GM13977 (cell line): ENCODE measurements around the gene TAAR8.
A peak's percentile ranks its signal among the peaks of the same experiment; 100 is the strongest.
"Not testable (repeated sequence)": the region's sequence is repeated elsewhere in the genome, so short reads cannot be mapped to it uniquely, and the experiment has no call there.

Experiments
- DNase-seq: peaks from one replicate; pipeline ENCODE4 v3.0.0; 2012; ENCODE audit warnings: low spot score
- CTCF ChIP-seq: IDR thresholded peaks from 2 replicates; pipeline ENCODE4 v1.5.1; 2012; ENCODE audit warnings: mild to moderate bottlenecking, control low read depth; ENCODE audit not compliant: insufficient read depth; ENCODE audit errors: extremely low read depth, missing control alignments
- in situ Hi-C: fragments of 300-500 bp; cut with MboI; formaldehyde crosslinking; loops from one replicate; pipeline ENCODE4 v1.12.0; 2022; ENCODE audit warnings: low sequenced_read_pairs, low pct_unique_long_range_greater_than_20kb, mixed read lengths, inconsistent platforms; ENCODE audit not compliant: unreplicated experiment

Gene TAAR8

GRCh38 chr6:132524646-132525045, 27.8 kb upstream of the TAAR8 start:
- DNase-seq: no peak
- TF ChIP-seq CTCF: no peak
- in situ Hi-C loops: loop anchor here (5.0 kb wide), 1 partner anchor 243 kb away; no protein-coding TSS in a partner anchor

- TF ChIP-seq CTCF: no peak
- in situ Hi-C loops: loop anchor here (5.0 kb wide), 1 partner anchor 241 kb away; no protein-coding TSS in a partner anchor
- DNase-seq: no peak
Observed at GRCh38 chr6:132525866-132526265, 26.6 kb upstream of the TAAR8 start.

- no peak for DNase-seq
- in situ Hi-C loops: loop anchor here (5.0 kb wide), 1 partner anchor 241 kb away; no protein-coding TSS in a partner anchor
- TF ChIP-seq CTCF: no peak
Observed at GRCh38 chr6:132526461-132526860, 26.0 kb upstream of the TAAR8 start.

- no peak for TF ChIP-seq CTCF
- in situ Hi-C loops: loop anchor here (5.0 kb wide), 1 partner anchor 240 kb away; no protein-coding TSS in a partner anchor
- no peak for DNase-seq
Observed at GRCh38 chr6:132527791-132528190, 24.7 kb upstream of the TAAR8 start.

GRCh38 chr6:132530293-132530974, 22.0 kb upstream of the TAAR8 start:
- DNase-seq: peak; percentile 24
- in situ Hi-C loops: no loop called here
- peak; percentile 70 for TF ChIP-seq CTCF

- in situ Hi-C loops, DNase-seq: not testable (repeated sequence)
Observed at GRCh38 chr6:132534546-132534945, 17.9 kb upstream of the TAAR8 start.

GRCh38 chr6:132537145-132537544, 15.3 kb upstream of the TAAR8 start:
- in situ Hi-C loops: no loop called here
- no peak for DNase-seq
- no peak for TF ChIP-seq CTCF
